DMS53 treated with DMSO at 0.1 percent for 48 hours (cell line): Measurements from ENCODE around the gene CORT.
"Not testable (repeated sequence)": the region's sequence is repeated elsewhere in the genome, so short reads cannot be mapped to it uniquely, and the experiment has no call there.

Experiments used
- DNase-seq: peaks from one replicate; lab custom pipeline; 2025; ENCODE audit not compliant: unreplicated experiment; lab: John Stamatoyannopoulos, UW

Gene CORT

DNA sequence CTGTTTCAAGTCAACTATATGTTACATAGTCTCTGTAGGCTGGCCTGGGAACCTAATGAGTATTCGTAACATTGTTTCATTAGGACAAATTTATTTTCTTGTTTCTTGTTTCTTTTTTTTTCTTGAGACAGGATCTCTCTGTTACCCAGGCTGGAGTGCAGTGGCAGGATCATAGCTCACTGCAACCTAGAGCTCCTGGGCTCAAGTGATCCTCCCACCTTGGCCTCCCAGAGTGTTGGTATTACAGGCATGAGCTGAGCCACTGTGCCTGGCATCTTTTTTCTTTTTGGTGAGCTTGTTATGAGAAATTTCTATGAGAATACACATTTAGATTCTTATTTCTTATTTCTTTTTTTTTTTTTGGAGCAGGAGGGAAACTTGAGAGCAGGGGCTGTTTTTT lies 12.8 kb upstream of the CORT start:
- DNase-seq, result no peak

DNA sequence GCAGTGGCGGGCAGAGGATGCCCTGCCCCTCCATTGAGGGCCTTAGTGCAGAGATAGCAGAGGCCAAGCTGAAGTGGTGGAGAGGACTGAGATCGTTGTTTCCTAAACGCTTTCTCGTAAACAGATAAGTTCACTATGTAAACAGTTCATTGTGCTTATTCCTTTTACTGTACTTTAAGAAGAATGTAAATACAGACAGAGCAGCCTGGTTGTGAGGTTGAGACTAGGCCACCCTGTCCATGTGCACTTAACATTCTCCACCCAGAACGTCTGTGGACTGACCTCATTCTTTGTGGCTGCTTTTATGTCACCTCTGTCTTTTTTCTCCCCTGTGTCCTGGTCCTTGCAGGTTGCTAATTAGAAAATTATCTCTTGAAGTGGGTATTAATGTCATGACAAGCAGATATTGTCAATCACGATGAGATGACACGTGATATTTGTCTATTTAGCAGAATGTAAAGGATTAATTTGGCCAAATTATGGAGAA lies 11.1 kb upstream of the CORT start:
- peak; percentile 52 for DNase-seq

DNA sequence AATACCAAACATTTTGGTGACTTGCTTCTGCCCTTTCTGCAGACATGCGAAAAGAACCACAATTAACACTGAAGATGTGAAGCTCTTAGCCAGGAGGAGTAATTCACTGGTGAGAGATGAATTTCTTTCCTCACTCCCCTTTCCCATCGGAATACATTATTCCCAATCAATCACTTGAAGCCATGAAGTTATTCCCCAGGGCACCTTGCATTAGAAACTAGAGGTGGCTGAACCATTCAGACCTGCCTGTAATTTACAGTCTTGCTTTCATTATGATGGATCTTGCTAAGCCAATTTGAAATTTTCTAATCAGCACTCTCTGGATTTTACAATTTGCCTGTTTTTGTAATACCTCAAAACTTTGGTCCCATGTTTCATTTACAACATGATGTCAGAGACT lies 9.5 kb upstream of the CORT start:
- no peak for DNase-seq

- DNase-seq, result no peak
Observed at GRCh38 chr1:10440794-10441193, 9.0 kb upstream of the CORT start.

DNA sequence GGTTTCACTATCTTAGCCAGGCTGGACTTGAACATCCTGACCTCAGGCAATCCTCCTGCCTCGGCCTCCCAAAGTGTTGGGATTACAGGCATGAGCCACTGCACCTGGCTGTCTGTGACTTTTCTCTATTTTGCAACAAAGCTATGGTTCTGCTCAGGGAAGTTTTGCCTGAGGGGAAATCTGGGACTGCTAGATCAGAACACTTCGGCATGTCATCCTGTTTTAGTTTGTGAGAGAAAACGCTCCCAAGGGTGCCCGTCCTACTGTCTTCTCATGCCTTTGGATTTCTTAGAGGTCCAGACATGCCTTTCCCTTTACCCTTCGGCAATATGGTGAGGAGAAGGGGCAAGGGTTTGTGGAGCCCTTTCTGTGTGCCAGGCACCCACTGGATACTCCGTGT lies 5.6 kb upstream of the CORT start:
- DNase-seq, result no peak

GRCh38 chr1:10444795-10445397 lies 4.9 kb upstream of the CORT start:
- DNase-seq, result no peak

- DNase-seq, result no peak
Observed at GRCh38 chr1:10446790-10447422, 2.9 kb upstream of the CORT start.

- no peak for DNase-seq
Observed at GRCh38 chr1:10450156-10450814, 454 bp downstream of the CORT start.

- DNase-seq, result no peak
Observed at GRCh38 chr1:10450836-10451235, 1.0 kb downstream of the CORT start.

- no peak for DNase-seq
Observed at GRCh38 chr1:10451287-10451686, 1.5 kb downstream of the CORT start.

GRCh38 chr1:10456048-10456447 lies 6.2 kb downstream of the CORT start:
- no peak for DNase-seq

DNA sequence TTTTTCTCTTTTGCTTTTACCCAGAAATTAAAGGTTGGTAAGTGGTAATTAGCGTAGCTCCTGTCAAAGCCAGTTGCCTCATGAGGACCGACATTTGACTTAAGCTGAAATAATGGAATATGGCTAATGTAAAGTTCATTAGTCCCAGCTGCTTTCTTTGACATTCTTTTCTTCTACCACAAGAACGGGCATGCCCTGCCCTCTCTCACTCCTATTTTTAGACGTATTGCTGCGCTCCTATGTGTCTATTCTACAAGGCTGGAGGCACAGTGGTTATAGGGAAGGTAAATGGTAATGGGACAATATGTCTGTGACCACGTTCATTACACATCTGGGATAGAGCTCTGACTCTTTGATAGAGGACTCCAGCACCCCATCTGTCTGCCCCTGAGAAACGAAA lies 6.8 kb downstream of the CORT start:
- DNase-seq, result no peak

DNA sequence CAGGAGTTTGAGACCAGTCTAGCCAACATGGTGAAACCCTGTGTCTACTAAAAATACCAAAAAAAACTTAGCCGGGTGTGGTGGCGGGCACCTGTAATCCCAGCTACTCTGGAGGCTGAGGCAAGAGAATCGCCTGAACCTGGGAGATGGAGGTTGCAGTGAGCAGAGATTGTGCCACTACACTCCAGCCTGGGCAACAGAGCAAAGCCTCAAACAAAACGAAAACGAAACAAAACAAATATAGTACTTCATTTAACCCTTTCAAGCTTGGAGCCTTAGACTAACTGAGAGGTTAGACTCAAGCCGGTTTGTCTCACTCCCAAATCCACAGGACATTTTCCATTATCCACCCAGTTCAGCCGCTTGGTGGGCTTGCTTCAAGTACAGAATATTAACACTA lies 7.6 kb downstream of the CORT start:
- not testable (repeated sequence) for DNase-seq

DNA sequence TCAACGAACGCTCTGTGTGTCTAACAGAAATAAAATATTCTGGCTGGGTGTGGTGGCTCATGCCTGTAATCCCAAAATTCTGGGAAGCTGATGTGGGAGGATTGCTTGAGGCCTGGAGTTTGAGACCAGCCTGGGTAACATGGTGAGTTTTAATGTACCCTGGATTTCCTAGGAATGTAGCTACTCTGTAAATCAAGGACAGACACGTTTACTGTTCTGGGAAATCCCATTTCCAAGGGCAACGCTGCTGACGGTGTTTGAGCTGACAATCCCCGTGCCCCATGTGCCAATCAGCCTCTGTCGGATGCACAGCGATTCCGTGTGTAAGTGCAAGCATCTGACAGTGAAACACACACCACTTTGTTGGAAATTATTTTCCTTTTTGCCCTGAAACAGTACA lies 8.0 kb downstream of the CORT start:
- DNase-seq, result no peak

DNA sequence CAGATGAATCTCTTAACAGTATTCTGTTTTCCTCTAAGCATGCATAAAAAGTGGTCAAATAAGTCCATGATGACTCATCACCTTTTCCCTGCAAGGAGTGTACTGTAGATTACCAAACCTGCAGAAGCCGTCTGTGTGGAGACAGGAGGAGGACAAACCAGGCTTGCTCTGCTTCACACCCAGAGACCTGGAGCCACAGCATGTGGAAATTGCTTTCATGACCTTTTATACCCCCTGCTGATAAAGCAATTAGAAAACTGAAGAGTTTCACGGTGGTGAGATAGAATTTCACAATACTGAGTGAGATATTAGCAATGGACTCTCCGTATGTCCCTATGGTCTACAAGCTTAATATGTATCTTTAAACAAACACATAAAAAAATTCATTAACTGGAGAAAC lies 9.4 kb downstream of the CORT start:
- peak; percentile 52 for DNase-seq

DNA sequence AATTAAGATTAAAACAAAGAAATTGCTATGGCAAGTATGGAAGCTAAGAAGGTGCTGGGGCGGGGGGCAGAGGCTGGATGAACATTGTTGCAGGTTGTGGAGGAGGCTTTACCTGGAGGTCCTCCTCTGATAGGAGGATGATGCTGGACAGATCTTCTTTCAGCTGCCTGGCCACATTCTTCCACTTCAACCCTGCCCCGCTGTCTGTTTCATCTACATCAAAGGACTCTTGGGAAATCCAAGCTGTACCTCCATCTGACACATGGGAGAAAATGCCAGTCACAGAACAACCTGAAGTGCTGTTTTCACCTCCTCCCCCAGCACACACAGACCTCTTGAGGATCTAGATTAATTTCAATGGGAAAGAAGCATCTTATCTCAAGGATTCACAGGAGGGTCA lies 17.2 kb downstream of the CORT start:
- no peak for DNase-seq

GRCh38 chr1:10470043-10470442 lies 20.2 kb downstream of the CORT start:
- no peak for DNase-seq

DNA sequence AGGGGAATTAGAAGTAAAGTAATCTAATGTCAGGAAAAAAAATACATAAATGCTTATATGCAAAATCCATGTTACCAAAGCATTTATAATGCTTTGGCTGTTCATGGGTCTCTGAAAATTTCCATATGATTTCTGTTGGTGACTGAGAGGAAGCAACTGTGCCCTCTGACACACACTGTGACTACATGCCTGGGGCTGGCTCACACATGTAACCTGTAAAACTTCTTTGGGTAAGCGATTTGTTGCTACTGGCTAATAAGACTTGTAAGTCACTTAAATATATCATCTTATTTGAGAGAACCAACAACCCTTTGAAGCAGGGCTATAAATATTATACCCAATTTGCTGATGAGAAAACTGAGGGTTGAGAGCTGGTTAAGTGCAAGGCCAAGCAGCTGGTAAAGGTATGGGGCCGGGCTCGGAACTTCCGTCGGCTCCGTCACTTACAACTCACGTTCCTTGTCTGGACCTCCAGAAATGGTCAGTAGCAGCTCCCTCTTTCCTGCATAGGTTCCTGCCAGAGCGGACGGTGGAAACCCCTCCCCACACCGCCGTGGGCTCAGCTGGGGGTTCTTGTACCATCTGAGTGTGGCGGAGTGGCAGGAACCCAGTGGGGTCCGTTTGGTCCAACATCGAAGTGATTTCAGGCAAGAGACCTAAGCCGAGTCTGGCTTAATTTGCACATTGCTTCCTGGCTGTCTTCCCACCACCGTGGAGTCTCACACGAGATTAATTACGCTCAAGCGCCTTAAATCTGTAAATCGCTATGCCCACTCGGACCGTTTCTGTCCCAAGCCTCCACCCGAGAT lies 21.8 kb downstream of the CORT start:
- DNase-seq, result peak; percentile 20

DNA sequence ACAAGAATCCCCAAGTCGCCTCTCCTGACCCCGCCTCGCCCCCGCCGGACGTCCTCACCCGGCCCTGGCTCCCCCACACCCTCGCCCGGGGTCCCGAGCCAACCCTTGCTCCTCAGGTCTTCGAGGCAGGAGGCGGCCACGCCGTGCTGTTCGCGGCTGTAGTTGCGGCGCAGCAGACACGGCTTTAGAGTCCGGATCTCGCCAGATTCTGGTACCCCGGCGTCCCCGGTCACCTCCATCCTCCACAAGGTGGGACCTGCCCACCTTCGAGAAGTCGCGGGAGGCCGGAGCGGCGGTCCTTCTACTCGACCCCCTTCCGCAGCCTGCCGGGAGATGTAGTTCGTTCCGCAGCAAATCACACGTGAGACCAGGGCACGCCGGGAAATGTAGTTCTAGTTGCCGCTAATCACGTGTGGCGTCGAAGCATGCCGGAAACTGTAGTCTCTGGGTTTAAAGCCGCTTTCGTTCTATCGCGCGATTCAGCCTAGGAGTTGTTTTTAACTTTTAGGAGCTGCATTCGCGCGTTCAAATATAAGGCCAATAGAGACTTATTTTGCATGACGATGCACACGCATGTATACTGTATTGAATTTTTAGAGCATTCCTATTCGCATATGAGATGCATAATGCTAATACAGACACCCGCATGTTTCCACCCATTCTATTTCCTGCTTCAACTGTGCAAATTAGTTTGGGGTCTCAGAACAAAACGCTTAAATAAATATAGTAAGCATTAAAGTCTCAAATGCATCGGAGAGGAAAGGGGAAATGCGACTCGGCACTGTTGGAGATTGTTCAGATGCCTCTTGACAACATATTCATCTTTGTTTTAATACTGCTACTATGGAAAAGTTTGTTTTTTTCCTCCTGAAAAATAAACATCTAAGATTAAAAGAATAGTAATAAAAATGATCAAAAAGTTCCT lies 22.7 kb downstream of the CORT start, which contains the start of gene DFFA:
Gene DFFA, minus strand, starts transcription at position 310 of the 925 bp plus-strand sequence. Its CDS starts 71 bp downstream, at position 239.
- DNase-seq, result peak; percentile 92

- DNase-seq, result no peak
Observed at GRCh38 chr1:10473145-10473765, 23.4 kb downstream of the CORT start.
